MM.1S (cell line): ENCODE results near the gene ENKUR.

Experiments
- DNase-seq: peaks from one replicate; pipeline ENCODE4 v3.0.0-alpha.2; 2015
- H2AFZ ChIP-seq: fragments of 300-600 bp; sonication (generic); 2 replicates; pipeline ENCODE4 v1.6.0; 2016; ENCODE audit warnings: antibody characterized with exemption, low read length
- H3F3A ChIP-seq: fragments of 300-600 bp; sonication (generic); 2 replicates; pipeline ENCODE4 v1.6.1; 2016; ENCODE audit warnings: mild to moderate bottlenecking, antibody characterized with exemption, low read length, moderate library complexity, mixed read lengths; ENCODE audit not compliant: insufficient read depth
- H3K27ac ChIP-seq: fragments of 300-600 bp; sonication (generic); 2 replicates; pipeline ENCODE4 v1.5.1; 2016; ENCODE audit warnings: mild to moderate bottlenecking, low read length
- H3K27me3 ChIP-seq: fragments of 300-600 bp; sonication (generic); replicated peaks from 2 replicates; pipeline ENCODE4 v1.6.0; 2016; ENCODE audit warnings: low read length; ENCODE audit not compliant: insufficient read depth
- H3K36me3 ChIP-seq: fragments of 300-600 bp; sonication (generic); replicated peaks from 2 replicates; pipeline ENCODE4 v1.6.1; 2016; ENCODE audit warnings: mild to moderate bottlenecking, low read length, mixed read lengths; ENCODE audit not compliant: insufficient read depth
- H3K4me1 ChIP-seq: fragments of 300-600 bp; sonication (generic); 2 replicates; pipeline ENCODE4 v1.6.1; 2016; ENCODE audit warnings: low read length, mixed read lengths
- H3K4me2 ChIP-seq: fragments of 300-600 bp; sonication (generic); 2 replicates; pipeline ENCODE4 v1.6.0; 2016; ENCODE audit warnings: low read depth, low read length
- H3K4me3 ChIP-seq: fragments of 300-600 bp; sonication (generic); 2 replicates; pipeline ENCODE4 v1.5.1; 2016; ENCODE audit warnings: low read length, mixed read lengths
- H3K79me2 ChIP-seq: fragments of 300-600 bp; sonication (generic); 2 replicates; pipeline ENCODE4 v1.6.1; 2016; ENCODE audit warnings: mixed run types, low read length, mixed read lengths
- H3K9ac ChIP-seq: fragments of 300-600 bp; sonication (generic); 2 replicates; pipeline ENCODE4 v1.6.1; 2016; ENCODE audit warnings: low read length, mixed read lengths
- H3K9me2 ChIP-seq: fragments of 300-600 bp; sonication (generic); replicated peaks from 2 replicates; pipeline ENCODE4 v1.6.1; 2016; ENCODE audit warnings: mild to moderate bottlenecking, low read length, mixed read lengths; ENCODE audit not compliant: insufficient read depth
- H3K9me3 ChIP-seq: fragments of 300-600 bp; sonication (generic); replicated peaks from 2 replicates; pipeline ENCODE4 v1.6.1; 2016; ENCODE audit warnings: mild to moderate bottlenecking, low read length, mixed read lengths; ENCODE audit not compliant: insufficient read depth
- H4K20me1 ChIP-seq: fragments of 300-600 bp; sonication (generic); 2 replicates; pipeline ENCODE4 v1.6.1; 2016; ENCODE audit warnings: mild to moderate bottlenecking, low read length, moderate library complexity, mixed read lengths; ENCODE audit not compliant: insufficient read depth
- EZH2 ChIP-seq: fragments of 300-600 bp; sonication (generic); optimal IDR thresholded peaks from 2 replicates; pipeline ENCODE3; 2017; ENCODE audit warnings: low read depth, mild to moderate bottlenecking, antibody characterized with exemption, low read length, mixed read lengths
- EZH2phosphoT487 ChIP-seq: fragments of 300-600 bp; sonication (generic); IDR thresholded peaks from 2 replicates; pipeline ENCODE4 v1.6.1; 2018; ENCODE audit warnings: antibody characterized with exemption, low read length
- TF ChIP-seq, protein P1 (sequence below): fragments of 300-600 bp; sonication (generic); IDR thresholded peaks from 2 replicates; pipeline ENCODE4 v1.5.1; 2016; ENCODE audit warnings: antibody characterized with exemption, low read length, mixed read lengths

ENKUR gene

DNA sequence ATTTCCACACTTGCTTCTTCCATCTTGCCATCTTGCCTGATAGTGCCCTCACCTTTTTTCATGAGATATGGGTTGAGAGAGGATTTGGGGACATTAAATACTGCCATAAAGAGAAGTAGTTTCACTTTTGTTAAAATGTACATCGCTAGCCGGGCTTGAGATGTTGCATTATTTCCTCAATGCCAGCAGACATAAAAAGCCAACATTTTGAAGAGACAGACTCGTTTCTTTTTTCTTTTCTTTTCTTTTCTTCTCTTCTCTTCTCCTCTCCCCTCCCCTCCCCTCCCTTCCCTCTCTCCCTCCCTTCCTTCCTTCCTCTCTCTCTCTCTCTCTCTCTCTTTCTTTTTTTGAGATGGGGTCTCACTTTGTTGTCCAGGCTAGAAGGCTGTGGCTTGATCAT lies 17.9 kb downstream of the ENKUR start:
- H3K27ac ChIP-seq: no peak overlapping the region
- no peaks in the 10 kb centered on the region for H3K9me3 ChIP-seq
- no peaks in the 10 kb centered on the region for H3K9me2 ChIP-seq
- H3K9ac ChIP-seq: no peak overlapping the region
- DNase-seq: no peak
- H3K79me2 ChIP-seq: no peaks in the 10 kb centered on the region
- no peak overlapping the region for H2AFZ ChIP-seq
- no peaks in the 10 kb centered on the region for H3F3A ChIP-seq
- H3K36me3 ChIP-seq: no peaks in the 10 kb centered on the region
- no peaks in the 10 kb centered on the region for H3K4me1 ChIP-seq
- no peaks in the 10 kb centered on the region for H4K20me1 ChIP-seq
- H3K4me3 ChIP-seq: no peak overlapping the region
- H3K27me3 ChIP-seq: no peaks in the 10 kb centered on the region
- H3K4me2 ChIP-seq: no peak overlapping the region
- TF ChIP-seq, protein P1, sequence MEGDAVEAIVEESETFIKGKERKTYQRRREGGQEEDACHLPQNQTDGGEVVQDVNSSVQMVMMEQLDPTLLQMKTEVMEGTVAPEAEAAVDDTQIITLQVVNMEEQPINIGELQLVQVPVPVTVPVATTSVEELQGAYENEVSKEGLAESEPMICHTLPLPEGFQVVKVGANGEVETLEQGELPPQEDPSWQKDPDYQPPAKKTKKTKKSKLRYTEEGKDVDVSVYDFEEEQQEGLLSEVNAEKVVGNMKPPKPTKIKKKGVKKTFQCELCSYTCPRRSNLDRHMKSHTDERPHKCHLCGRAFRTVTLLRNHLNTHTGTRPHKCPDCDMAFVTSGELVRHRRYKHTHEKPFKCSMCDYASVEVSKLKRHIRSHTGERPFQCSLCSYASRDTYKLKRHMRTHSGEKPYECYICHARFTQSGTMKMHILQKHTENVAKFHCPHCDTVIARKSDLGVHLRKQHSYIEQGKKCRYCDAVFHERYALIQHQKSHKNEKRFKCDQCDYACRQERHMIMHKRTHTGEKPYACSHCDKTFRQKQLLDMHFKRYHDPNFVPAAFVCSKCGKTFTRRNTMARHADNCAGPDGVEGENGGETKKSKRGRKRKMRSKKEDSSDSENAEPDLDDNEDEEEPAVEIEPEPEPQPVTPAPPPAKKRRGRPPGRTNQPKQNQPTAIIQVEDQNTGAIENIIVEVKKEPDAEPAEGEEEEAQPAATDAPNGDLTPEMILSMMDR: no peak
- no peak for TF ChIP-seq EZH2phosphoT487
- no peak for TF ChIP-seq EZH2

DNA sequence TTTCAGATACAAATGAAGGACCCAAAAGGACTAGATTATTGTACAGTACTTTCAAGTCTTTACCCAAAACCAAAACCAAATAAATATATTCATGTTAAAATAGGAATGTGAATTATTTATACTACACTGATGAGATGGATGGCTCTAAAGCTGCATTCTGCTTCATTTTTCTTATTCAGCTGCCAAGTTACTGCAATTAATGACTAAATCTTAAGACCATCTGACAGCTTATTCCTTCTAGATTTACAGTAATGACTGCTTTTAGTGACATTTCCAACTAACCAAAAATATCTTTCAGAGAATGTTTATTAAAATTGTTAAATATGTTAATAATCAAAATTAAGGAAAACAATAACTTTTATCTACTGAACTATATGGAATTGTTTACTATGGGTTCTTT lies 20.9 kb downstream of the ENKUR start:
- Histone ChIP-seq H3K9me3 (no peaks in the 10 kb centered on the region), H3K9me2 (no peaks in the 10 kb centered on the region), H3K4me3 (no peak overlapping the region), H3K36me3 (no peaks in the 10 kb centered on the region), H3K9ac (no peak overlapping the region), H3K27me3 (no peaks in the 10 kb centered on the region), H3K4me2 (no peak overlapping the region), H2AFZ (no peak overlapping the region), H4K20me1 (no peaks in the 10 kb centered on the region), H3K27ac (no peak overlapping the region), H3F3A (no peaks in the 10 kb centered on the region), H3K4me1 (no peaks in the 10 kb centered on the region), H3K79me2 (no peaks in the 10 kb centered on the region)
- TF ChIP-seq EZH2phosphoT487 (no peak), EZH2 (no peak)
- TF ChIP-seq, protein P1: no peak
- no peak for DNase-seq

DNA sequence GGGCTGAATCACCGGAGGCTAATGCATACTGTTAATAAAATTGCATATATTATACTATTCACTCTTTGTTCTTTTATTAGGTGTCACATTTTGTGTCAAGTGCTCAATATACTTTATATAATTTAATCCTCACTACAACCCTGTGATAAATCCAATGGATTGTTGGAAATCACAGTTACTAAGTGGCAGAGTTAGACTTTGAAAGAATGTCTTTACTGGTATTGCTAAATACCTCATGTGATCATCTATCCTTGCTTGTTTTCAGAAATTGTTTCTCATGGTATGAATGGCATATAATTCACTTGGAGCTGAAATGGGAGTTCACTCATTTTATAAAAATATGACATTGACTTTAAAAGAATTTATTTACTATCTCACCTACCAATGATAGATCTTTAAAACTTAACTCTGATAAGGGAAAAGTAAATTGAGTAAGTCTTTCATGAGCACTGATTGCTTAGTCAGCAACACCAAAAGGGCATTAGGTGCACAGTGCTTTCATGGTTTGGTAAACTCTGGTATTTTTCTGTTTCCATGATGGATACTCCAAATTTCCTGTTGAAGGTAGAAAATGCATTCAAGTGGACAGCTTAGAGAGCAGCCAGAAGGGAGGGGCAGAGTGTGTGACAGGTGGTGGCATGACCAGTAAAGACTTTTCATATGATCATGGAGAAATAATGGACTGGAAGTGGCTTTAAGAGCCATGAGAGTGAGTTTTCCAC lies 22.6 kb downstream of the ENKUR start:
- Histone ChIP-seq H3K27ac (no peak overlapping the region), H3K36me3 (no peaks in the 10 kb centered on the region), H3K9me2 (no peaks in the 10 kb centered on the region)

More for the DNA sequence above, 22.6 kb downstream of the ENKUR start:
- TF ChIP-seq EZH2phosphoT487 (no peak), EZH2 (no peak)
- TF ChIP-seq, protein P1: no peak
- Histone ChIP-seq H4K20me1 (no peaks in the 10 kb centered on the region), H3K9me3 (no peaks in the 10 kb centered on the region), H3K27me3 (no peaks in the 10 kb centered on the region), H3K4me1 (no peaks in the 10 kb centered on the region), H3K79me2 (no peaks in the 10 kb centered on the region), H3F3A (no peaks in the 10 kb centered on the region), H3K4me2 (no peak overlapping the region), H3K4me3 (no peak overlapping the region), H2AFZ (no peak overlapping the region), H3K9ac (no peak overlapping the region)
- DNase-seq: no peak
